Fibroblast of lung (primary cell): ENCODE data around the gene AP1S2.

Experiments
- CTCF ChIP-seq, 2 donors: IDR thresholded peaks in 1 of 2; conservative IDR thresholded peaks in 1 of 2; 1 replicate in 1 of 2; 2 replicates in 1 of 2; pipeline ENCODE4 v1.5.1; 2011 to 2012; ENCODE audit warnings: low read length in 2 of 2, control low read depth in 1 of 2, inconsistent platforms in 1 of 2, low read depth in 1 of 2, mild to moderate bottlenecking in 1 of 2
- EZH2 ChIP-seq: IDR thresholded peaks from 2 replicates; pipeline ENCODE4 v1.5.1; 2012; ENCODE audit warnings: low read length, control low read depth, mild to moderate bottlenecking; ENCODE audit errors: missing control alignments

DNA sequence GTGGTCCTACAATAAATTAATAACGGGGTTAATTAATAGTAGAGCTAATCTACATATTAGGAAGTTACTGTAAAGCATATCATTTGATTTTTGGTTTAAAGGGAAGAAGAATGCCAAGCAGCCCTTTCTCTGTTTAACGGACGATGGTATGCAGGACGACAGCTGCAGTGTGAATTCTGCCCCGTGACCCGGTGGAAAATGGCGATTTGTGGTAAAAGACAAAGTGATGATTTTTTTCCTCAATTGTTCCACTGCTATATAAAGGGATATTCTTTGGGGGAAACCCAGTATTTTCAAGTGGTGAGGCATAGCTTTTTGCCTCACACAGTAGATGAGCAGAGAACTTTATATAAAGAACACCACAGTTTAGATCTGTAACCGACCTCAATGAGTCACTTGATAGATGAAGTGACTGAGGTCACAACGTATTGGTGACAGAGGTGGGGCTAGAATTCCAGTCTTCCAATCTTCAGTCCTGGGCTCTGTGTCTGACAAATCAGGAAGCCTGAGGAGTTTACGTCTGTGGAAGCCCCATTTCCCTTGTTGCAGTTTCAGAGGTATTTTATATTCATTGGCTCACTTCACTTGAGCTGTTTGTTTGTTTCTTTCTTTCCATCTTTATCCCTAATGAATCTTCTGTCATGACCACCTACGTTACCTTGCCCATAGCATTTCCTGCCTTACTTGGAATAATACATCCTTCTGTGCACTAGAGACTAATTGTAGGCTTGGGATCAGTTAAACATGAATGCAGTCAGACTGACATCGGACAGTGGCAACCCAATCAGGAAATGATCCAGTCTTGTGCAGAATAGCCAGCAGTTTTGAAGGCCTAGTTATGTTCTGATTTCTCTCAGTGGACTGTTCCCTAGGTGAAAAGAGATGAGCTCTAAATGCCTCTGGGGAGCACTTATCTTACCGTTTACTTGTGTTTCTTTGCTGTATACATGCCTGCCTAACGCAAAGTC, 34.2 kb downstream of the AP1S2 start:
- TF ChIP-seq EZH2, result no peak
- no peak for TF ChIP-seq CTCF (conservative IDR thresholded peaks at IDR 0.05 in 1 of 2, IDR thresholded peaks at IDR 0.05 in 1 of 2; ENCODE audit: low read depth in 1 of 2, low read length in 2 of 2)
